ENCODE measurements around the gene SLC35E4. TPM values are rescaled to one million over a fixed set of nuclear protein-coding genes. Genes with fewer than 3 reads are reported as not detected.

SLC35E4 gene
- total RNA-seq, 1 experiment from 2014 or later, result 5.5 TPM

DNA sequence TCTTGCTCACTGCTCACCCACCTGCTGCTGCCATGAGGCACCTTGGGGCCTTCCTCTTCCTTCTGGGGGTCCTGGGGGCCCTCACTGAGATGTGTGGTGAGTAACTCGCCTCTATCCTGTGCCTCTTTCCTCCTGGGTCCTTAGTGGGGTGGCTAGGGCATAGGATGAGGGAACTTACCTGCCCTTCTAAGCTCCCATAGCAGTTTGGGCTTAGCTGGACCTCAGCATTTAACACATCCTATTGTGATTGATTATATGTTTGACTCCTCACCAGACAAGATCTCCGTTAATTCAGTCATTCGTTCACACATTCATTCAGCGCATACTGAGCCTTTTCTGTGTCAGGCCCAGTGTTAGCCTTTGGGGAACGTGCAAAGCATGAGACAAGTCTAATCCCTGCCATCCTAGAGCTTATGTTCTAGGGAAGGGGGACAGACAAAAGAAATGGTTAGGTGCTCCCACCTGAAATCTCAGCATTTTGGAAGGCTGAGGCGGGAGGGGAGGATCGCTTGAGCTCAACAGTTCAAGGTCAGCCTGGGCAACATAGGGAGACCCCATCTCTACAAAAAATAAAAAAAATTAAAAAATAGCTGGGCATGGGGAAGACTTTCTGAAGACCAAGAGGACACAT, 28.2 kb upstream of the SLC35E4 start:
- H3K27ac ChIP-seq (ENCODE audit: low read length), result peak overlapping the region; percentile 68; the same call in 1 of the 2 replicates
- H3K9me3 ChIP-seq (ENCODE audit: control insufficient read depth, insufficient read depth, low read depth, low read length), result no peaks in the 10 kb centered on the region
- ChIA-PET POLR2A (no interaction called here), CTCF (interaction anchor here (0.6 to 1.2 kb wide), 8 partner anchors 27 to 607 kb away, joined by 3 to 12 read pairs (median 6); no protein-coding TSS in a partner anchor)
- intact Hi-C loops (cut with micrococcal nuclease; ENCODE audit: unreplicated experiment), result no loop called here
- no peak for ATAC-seq
- in situ Hi-C loops (cut with HindIII; ENCODE audit: low pct_unique_long_range_greater_than_20kb, low sequenced_read_pairs), result no loop called here
- peak overlapping the region; percentile 47 to 80 for H3K4me3 ChIP-seq (ENCODE audit: low read depth in 2 of 2, low read length in 2 of 2)
- H3K4me1 ChIP-seq (ENCODE audit: control insufficient read depth, insufficient read depth, low read length), result peaks cover 3% of the 10 kb centered on the region
- H3K27me3 ChIP-seq (ENCODE audit: control insufficient read depth, insufficient read depth, low read length), result no peaks in the 10 kb centered on the region
- BruUV-seq (replicated peaks), result no TSS peak
- DNase-seq (ENCODE audit: low read depth, low spot score), result no peak
- TF ChIP-seq TCF7L2 (IDR thresholded peaks at IDR 0.05; ENCODE audit: low read depth, low read length) (no peak), SIN3A (IDR thresholded peaks at IDR 0.05; ENCODE audit: borderline replicate concordance, insufficient read depth, low read depth, low read length) (no peak), POLR2AphosphoS5 (IDR thresholded peaks at IDR 0.05; ENCODE audit: low read depth, low read length) (no peak)
- TF ChIP-seq, protein P1, sequence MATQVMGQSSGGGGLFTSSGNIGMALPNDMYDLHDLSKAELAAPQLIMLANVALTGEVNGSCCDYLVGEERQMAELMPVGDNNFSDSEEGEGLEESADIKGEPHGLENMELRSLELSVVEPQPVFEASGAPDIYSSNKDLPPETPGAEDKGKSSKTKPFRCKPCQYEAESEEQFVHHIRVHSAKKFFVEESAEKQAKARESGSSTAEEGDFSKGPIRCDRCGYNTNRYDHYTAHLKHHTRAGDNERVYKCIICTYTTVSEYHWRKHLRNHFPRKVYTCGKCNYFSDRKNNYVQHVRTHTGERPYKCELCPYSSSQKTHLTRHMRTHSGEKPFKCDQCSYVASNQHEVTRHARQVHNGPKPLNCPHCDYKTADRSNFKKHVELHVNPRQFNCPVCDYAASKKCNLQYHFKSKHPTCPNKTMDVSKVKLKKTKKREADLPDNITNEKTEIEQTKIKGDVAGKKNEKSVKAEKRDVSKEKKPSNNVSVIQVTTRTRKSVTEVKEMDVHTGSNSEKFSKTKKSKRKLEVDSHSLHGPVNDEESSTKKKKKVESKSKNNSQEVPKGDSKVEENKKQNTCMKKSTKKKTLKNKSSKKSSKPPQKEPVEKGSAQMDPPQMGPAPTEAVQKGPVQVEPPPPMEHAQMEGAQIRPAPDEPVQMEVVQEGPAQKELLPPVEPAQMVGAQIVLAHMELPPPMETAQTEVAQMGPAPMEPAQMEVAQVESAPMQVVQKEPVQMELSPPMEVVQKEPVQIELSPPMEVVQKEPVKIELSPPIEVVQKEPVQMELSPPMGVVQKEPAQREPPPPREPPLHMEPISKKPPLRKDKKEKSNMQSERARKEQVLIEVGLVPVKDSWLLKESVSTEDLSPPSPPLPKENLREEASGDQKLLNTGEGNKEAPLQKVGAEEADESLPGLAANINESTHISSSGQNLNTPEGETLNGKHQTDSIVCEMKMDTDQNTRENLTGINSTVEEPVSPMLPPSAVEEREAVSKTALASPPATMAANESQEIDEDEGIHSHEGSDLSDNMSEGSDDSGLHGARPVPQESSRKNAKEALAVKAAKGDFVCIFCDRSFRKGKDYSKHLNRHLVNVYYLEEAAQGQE (IDR thresholded peaks at IDR 0.05; ENCODE audit: insufficient read depth in 1 of 2, low read depth in 2 of 2, low read length in 1 of 2), result no peak
- TF ChIP-seq, protein P2, sequence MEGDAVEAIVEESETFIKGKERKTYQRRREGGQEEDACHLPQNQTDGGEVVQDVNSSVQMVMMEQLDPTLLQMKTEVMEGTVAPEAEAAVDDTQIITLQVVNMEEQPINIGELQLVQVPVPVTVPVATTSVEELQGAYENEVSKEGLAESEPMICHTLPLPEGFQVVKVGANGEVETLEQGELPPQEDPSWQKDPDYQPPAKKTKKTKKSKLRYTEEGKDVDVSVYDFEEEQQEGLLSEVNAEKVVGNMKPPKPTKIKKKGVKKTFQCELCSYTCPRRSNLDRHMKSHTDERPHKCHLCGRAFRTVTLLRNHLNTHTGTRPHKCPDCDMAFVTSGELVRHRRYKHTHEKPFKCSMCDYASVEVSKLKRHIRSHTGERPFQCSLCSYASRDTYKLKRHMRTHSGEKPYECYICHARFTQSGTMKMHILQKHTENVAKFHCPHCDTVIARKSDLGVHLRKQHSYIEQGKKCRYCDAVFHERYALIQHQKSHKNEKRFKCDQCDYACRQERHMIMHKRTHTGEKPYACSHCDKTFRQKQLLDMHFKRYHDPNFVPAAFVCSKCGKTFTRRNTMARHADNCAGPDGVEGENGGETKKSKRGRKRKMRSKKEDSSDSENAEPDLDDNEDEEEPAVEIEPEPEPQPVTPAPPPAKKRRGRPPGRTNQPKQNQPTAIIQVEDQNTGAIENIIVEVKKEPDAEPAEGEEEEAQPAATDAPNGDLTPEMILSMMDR (IDR thresholded peaks at IDR 0.05), result no peak
- H3K36me3 ChIP-seq (ENCODE audit: control insufficient read depth, insufficient read depth, low read length), result no peaks in the 10 kb centered on the region

DNA sequence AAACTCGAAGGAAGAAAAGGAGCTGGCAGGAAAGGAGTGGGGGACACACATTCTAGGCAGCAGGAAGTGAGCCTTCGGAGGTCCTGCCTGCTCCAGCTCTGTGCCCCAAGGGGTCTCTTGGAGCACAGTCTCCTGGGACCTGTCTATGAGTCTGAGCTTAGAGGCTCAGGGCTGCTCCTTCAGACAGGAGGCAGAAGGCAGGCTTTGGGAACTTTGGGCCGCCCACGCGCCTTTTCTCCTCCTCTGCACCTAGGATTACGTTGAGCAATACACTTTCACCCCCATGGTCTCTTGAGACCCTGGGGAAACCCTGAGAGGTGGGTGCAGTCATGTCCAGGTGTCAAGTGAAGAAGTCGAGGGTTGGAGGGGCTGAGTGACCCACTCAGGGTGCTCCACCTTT, 27.6 kb upstream of the SLC35E4 start:
- no peaks in the 10 kb centered on the region for H3K27me3 ChIP-seq (ENCODE audit: control insufficient read depth, insufficient read depth, low read length)
- peaks cover 3% of the 10 kb centered on the region for H3K4me1 ChIP-seq (ENCODE audit: control insufficient read depth, insufficient read depth, low read length)
- ChIA-PET POLR2A (no interaction called here), CTCF (interaction anchor here (0.9 to 1.3 kb wide), 4 partner anchors 27 to 245 kb away, joined by 3 to 7 read pairs (median 6); no protein-coding TSS in a partner anchor)
- in situ Hi-C loops (cut with HindIII; ENCODE audit: low pct_unique_long_range_greater_than_20kb, low sequenced_read_pairs), result no loop called here
- intact Hi-C loops (cut with micrococcal nuclease; ENCODE audit: unreplicated experiment), result no loop called here
- no peak for ATAC-seq
- H3K9me3 ChIP-seq (ENCODE audit: control insufficient read depth, insufficient read depth, low read depth, low read length), result no peaks in the 10 kb centered on the region
- H3K4me3 ChIP-seq (ENCODE audit: low read depth in 2 of 2, low read length in 2 of 2), result no peak overlapping the region
- DNase-seq (ENCODE audit: low read depth, low spot score), result no peak
- no peak overlapping the region for H3K27ac ChIP-seq (ENCODE audit: low read length)
- no TSS peak for BruUV-seq (replicated peaks)
- no peak for TF ChIP-seq TCF7L2 (IDR thresholded peaks at IDR 0.05; ENCODE audit: low read depth, low read length)
- TF ChIP-seq, protein P1 (IDR thresholded peaks at IDR 0.05; ENCODE audit: insufficient read depth in 1 of 2, low read depth in 2 of 2, low read length in 1 of 2), result no peak
- TF ChIP-seq, protein P2 (IDR thresholded peaks at IDR 0.05), result no peak
- no peak for TF ChIP-seq SIN3A (IDR thresholded peaks at IDR 0.05; ENCODE audit: borderline replicate concordance, insufficient read depth, low read depth, low read length)
- TF ChIP-seq POLR2AphosphoS5 (IDR thresholded peaks at IDR 0.05; ENCODE audit: low read depth, low read length), result no peak
- no peaks in the 10 kb centered on the region for H3K36me3 ChIP-seq (ENCODE audit: control insufficient read depth, insufficient read depth, low read length)
